GM12878 (cell line): Measurements from ENCODE around the gene MRNIP.

Experiments
- ATF2 ChIP-seq: IDR thresholded peaks from 2 replicates; pipeline ENCODE4 v1.6.1; 2012; ENCODE audit warnings: low read length, inconsistent platforms
- BMI1 ChIP-seq: fragments of 450-650 bp; IDR thresholded peaks from 2 replicates; pipeline ENCODE4 v1.6.1; 2016; ENCODE audit warnings: mild to moderate bottlenecking, moderate library complexity, borderline replicate concordance
- CTCF ChIP-seq, 3 experiments: IDR thresholded peaks in 2 of 3; conservative IDR thresholded peaks in 1 of 3; 2 replicates each; pipeline ENCODE4 v1.5.1; 2011; ENCODE audit warnings: low read depth in 3 of 3, low read length in 3 of 3, mild to moderate bottlenecking in 3 of 3, control low read depth in 2 of 3, moderate library complexity in 2 of 3, inconsistent platforms in 1 of 3, mixed read lengths in 1 of 3; ENCODE audit not compliant: control insufficient read depth in 2 of 3, insufficient read depth in 1 of 3; ENCODE audit errors: extremely low read depth in 1 of 3
- CUX1 ChIP-seq: IDR thresholded peaks from 2 replicates; pipeline ENCODE4 v1.6.1; 2012; ENCODE audit warnings: improper control_type of control experiment, low read depth, low read length; ENCODE audit not compliant: insufficient replicate concordance
- MEF2A ChIP-seq: IDR thresholded peaks from 2 replicates; pipeline ENCODE4 v1.6.1; 2011; ENCODE audit warnings: low read depth, mild to moderate bottlenecking, low read length, moderate library complexity; ENCODE audit not compliant: insufficient read depth
- MYC ChIP-seq: IDR thresholded peaks from 2 replicates; pipeline ENCODE4 v1.6.1; 2011; ENCODE audit warnings: mild to moderate bottlenecking, low read length, moderate library complexity, inconsistent platforms; ENCODE audit not compliant: insufficient read depth, insufficient replicate concordance, insufficient read length, severe bottlenecking
- PBX3 ChIP-seq: IDR thresholded peaks from 2 replicates; pipeline ENCODE4 v1.6.1; 2011; ENCODE audit warnings: mild to moderate bottlenecking, low read depth, low read length, moderate library complexity; ENCODE audit not compliant: insufficient replicate concordance
- POLR2A ChIP-seq: IDR thresholded peaks from 2 replicates; pipeline ENCODE4 v1.6.1; 2011; ENCODE audit warnings: low read depth, mild to moderate bottlenecking, low read length
- RBBP5 ChIP-seq: fragments of 200-600 bp; sonication (generic); conservative IDR thresholded peaks from 2 replicates; pipeline ENCODE4 v1.6.1; 2016
- REST ChIP-seq: IDR thresholded peaks from 2 replicates; pipeline ENCODE4 v1.6.1; 2012; ENCODE audit warnings: mild to moderate bottlenecking, low read depth, low read length
- SMARCA5 ChIP-seq: fragments of 450-650 bp; IDR thresholded peaks from 2 replicates; pipeline ENCODE4 v1.6.1; 2017; ENCODE audit warnings: mild to moderate bottlenecking
- SRF ChIP-seq, 2 experiments: IDR thresholded peaks; 2 replicates each; pipeline ENCODE4 v1.6.1; 2011; ENCODE audit warnings: low read depth in 2 of 2, low read length in 2 of 2, mild to moderate bottlenecking in 1 of 2, moderate library complexity in 1 of 2

- no peak for TF ChIP-seq POLR2A
- TF ChIP-seq RBBP5, result no peak
- no peak for TF ChIP-seq BMI1
- TF ChIP-seq SMARCA5, result no peak
- TF ChIP-seq CTCF (IDR thresholded peaks at IDR 0.05 in 2 of 3, conservative IDR thresholded peaks at IDR 0.05 in 1 of 3; ENCODE audit: control insufficient read depth in 2 of 3, extremely low read depth in 1 of 3, insufficient read depth in 1 of 3, low read depth in 3 of 3, low read length in 3 of 3), result no peak
- TF ChIP-seq REST, result no peak
- TF ChIP-seq MEF2A, result no peak
- TF ChIP-seq CUX1, result no peak
- TF ChIP-seq MYC, result no peak
- no peak for TF ChIP-seq ATF2
- TF ChIP-seq SRF (IDR thresholded peaks at IDR 0.05; ENCODE audit: low read depth in 2 of 2, low read length in 2 of 2), result no peak
- TF ChIP-seq PBX3, result no peak
Measured at GRCh38 chr5:179870952-179871351, 12.3 kb upstream of the MRNIP start.
